HepG2 (cell line): ENCODE results near the gene ARL4D. TPM values are rescaled to one million over a fixed set of nuclear protein-coding genes. Genes with fewer than 3 reads are reported as not detected.

Experiments
- ATAC-seq: fragments of 200-7000 bp; cut with Tn5 transposase; 3 replicates; pipeline ENCODE4 v1.9.1; 2020; ENCODE audit warnings: mild to moderate bottlenecking, moderate library complexity
- BruUV-seq: library from RNA; stranded (reverse); fragments of 400-500 nt; replicated peaks from 2 replicates; lab custom pipeline; 2021; lab: Mats Ljungman, UMichigan
- CTCF ChIA-PET: fragments of 300-600 bp; formaldehyde crosslinking; extraction: SDS; loops from one replicate; lab custom pipeline; 2021; ENCODE audit warnings: low total read pairs, inconsistent platforms, low intra/inter-chr PET ratio; lab: Yijun Ruan, JAX
- POLR2A ChIA-PET: fragments of 350-600 bp; sonication (Branson Sonifier 250); formaldehyde crosslinking; loops from one replicate; lab custom pipeline; 2020; ENCODE audit warnings: antibody characterized with exemption, inconsistent platforms; lab: Yijun Ruan, JAX
- DNase-seq: peaks from one replicate; pipeline ENCODE4 v3.0.0-alpha.2; 2015; ENCODE audit warnings: low spot score
- FAIRE-seq: peaks from 3 replicates; lab custom pipeline; 2011; peaks lifted over from hg19 to GRCh38; lab: Jason Lieb, UNC
- H2AFZ ChIP-seq: one replicate; pipeline ENCODE4 v1.6.1; 2011; ENCODE audit warnings: low read length, inconsistent platforms
- H3K27ac ChIP-seq: fragments of 300-600 bp; 3 replicates; pipeline ENCODE4 v1.8.0; 2011; ENCODE audit warnings: mixed run types, mild to moderate bottlenecking, mixed read lengths, low read length, inconsistent platforms; ENCODE audit not compliant: insufficient read depth; ENCODE audit errors: extremely low read length
- H3K27me3 ChIP-seq, 2 experiments: fragments of 200-600 bp in 1 of 2; 2 replicates in 1 of 2; 3 replicates in 1 of 2; pipeline versions ENCODE4 v1.6.0 to v1.8.0; 2011; ENCODE audit warnings: low read length in 2 of 2, mild to moderate bottlenecking in 2 of 2, moderate library complexity in 2 of 2, inconsistent platforms in 1 of 2; ENCODE audit not compliant: insufficient read depth in 2 of 2, control insufficient read depth in 1 of 2
- H3K36me3 ChIP-seq, 2 experiments: fragments of 200-600 bp in 1 of 2; replicated peaks in 1 of 2; 2 replicates in 1 of 2; 3 replicates in 1 of 2; pipeline versions ENCODE4 v1.5.1 to v1.8.0; 2011; ENCODE audit warnings: low read length in 2 of 2, inconsistent platforms in 1 of 2; ENCODE audit not compliant: insufficient read depth in 2 of 2, control insufficient read depth in 1 of 2
- H3K4me1 ChIP-seq: 2 replicates; pipeline ENCODE4 v1.5.1; 2012; ENCODE audit warnings: low read length, inconsistent platforms; ENCODE audit not compliant: insufficient read depth
- H3K4me2 ChIP-seq: 2 replicates; pipeline ENCODE4 v1.6.0; 2011; ENCODE audit warnings: low read depth, low read length, inconsistent platforms
- H3K4me3 ChIP-seq, 3 experiments: fragments of 200-600 bp in 1 of 3; sonication (generic), shearing (Covaris generic) in 1 of 3; replicated peaks in 1 of 3; 2 replicates each; pipeline ENCODE4 v1.5.1; 2011 to 2016; ENCODE audit warnings: low read length in 3 of 3, inconsistent platforms in 2 of 3, low read depth in 2 of 3, mild to moderate bottlenecking in 2 of 3, control low read depth in 1 of 3, mixed read lengths in 1 of 3; ENCODE audit not compliant: insufficient read depth in 1 of 3
- H3K79me2 ChIP-seq: one replicate; pipeline ENCODE4 v1.6.1; 2011; ENCODE audit warnings: low read length, inconsistent platforms; ENCODE audit not compliant: insufficient read depth
- H3K9ac ChIP-seq: 2 replicates; pipeline ENCODE4 v1.6.0; 2011; ENCODE audit warnings: mild to moderate bottlenecking, low read depth, low read length, inconsistent platforms; ENCODE audit not compliant: insufficient read depth
- H3K9me3 ChIP-seq: 2 replicates; pipeline ENCODE4 v1.5.1; 2012; ENCODE audit warnings: mild to moderate bottlenecking, low read length
- H4K20me1 ChIP-seq: 2 replicates; pipeline ENCODE4 v1.6.0; 2011; ENCODE audit warnings: inconsistent platforms, mild to moderate bottlenecking, low read length, moderate library complexity; ENCODE audit not compliant: insufficient read depth
- CC2D1A ChIP-seq: sonication (generic); formaldehyde crosslinking; IDR thresholded peaks from 2 replicates; pipeline ENCODE4 v1.8.1; 2023; ENCODE audit warnings: mild to moderate bottlenecking, missing genetic modification reagents
- DR1 ChIP-seq: sonication (generic); formaldehyde crosslinking; IDR thresholded peaks from 2 replicates; pipeline ENCODE4 v1.8.0; 2021; ENCODE audit warnings: mild to moderate bottlenecking, missing genetic modification reagents, inconsistent platforms
- FOXP4 ChIP-seq: sonication (generic); formaldehyde crosslinking; IDR thresholded peaks from 2 replicates; pipeline ENCODE4 v1.4.0; 2020; ENCODE audit warnings: missing genetic modification reagents
- GFI1 ChIP-seq: sonication (generic); formaldehyde crosslinking; IDR thresholded peaks from 2 replicates; pipeline ENCODE4 v1.5.0; 2020; ENCODE audit warnings: missing genetic modification reagents, mild to moderate bottlenecking, borderline replicate concordance
- KLF11 ChIP-seq: IDR thresholded peaks from 2 replicates; pipeline ENCODE4 v1.6.1; 2016; ENCODE audit warnings: missing compliant biosample characterization
- MAFK ChIP-seq, 2 experiments: IDR thresholded peaks in 1 of 2; conservative IDR thresholded peaks in 1 of 2; 2 replicates each; pipeline ENCODE4 v1.6.1; 2011; ENCODE audit warnings: improper control_type of control experiment in 2 of 2, low read length in 2 of 2
- MED8 ChIP-seq: sonication (generic); formaldehyde crosslinking; IDR thresholded peaks from 2 replicates; pipeline ENCODE4 v1.8.1; 2023; ENCODE audit warnings: mild to moderate bottlenecking, missing genetic modification reagents; ENCODE audit not compliant: insufficient replicate concordance
- MEF2D ChIP-seq: sonication (generic); formaldehyde crosslinking; IDR thresholded peaks from 2 replicates; pipeline ENCODE4 v1.5.1; 2020; ENCODE audit warnings: mild to moderate bottlenecking, missing genetic modification reagents
- NR2F6 ChIP-seq, 2 experiments: IDR thresholded peaks; 2 replicates each; pipeline ENCODE4 v1.6.1; 2016; ENCODE audit warnings: antibody characterized with exemption in 1 of 2, mild to moderate bottlenecking in 1 of 2
- SMAD3 ChIP-seq: sonication (generic); formaldehyde crosslinking; IDR thresholded peaks from 2 replicates; pipeline ENCODE4 v1.4.0; 2020; ENCODE audit warnings: missing genetic modification reagents
- ZNF256 ChIP-seq: sonication (generic); formaldehyde crosslinking; conservative IDR thresholded peaks from 2 replicates; pipeline ENCODE4 v1.4.0; 2020; ENCODE audit warnings: missing genetic modification reagents
- WGBS: methylation state at CpG from one replicate; pipeline ENCODE4 v1.1.6; 2017; ENCODE audit warnings: low lambda C conversion rate; 5-methylcytosine and 5-hydroxymethylcytosine counted together
- in situ Hi-C: cut with HindIII; loops from 2 replicates; pipeline ENCODE4 v1.10.0; 2017; ENCODE audit warnings: low pct_unique_long_range_greater_than_20kb; ENCODE audit not compliant: extremely low pct_ligation_motif_present
- intact Hi-C: fragments of 100-400 bp; cut with micrococcal nuclease; formaldehyde crosslinking; loops from one replicate; pipeline ENCODE4 v1.10.0; 2022; ENCODE audit not compliant: unreplicated experiment
- polyA plus RNA-seq, 8 experiments: library from polyadenylated mRNA; depleted of rRNA in 3 of 8; stranded (reverse) in 7 of 8; unstranded in 1 of 8; fragments of >200 nt; fragmentation: Illumina TruSeq in 4 of 8; extraction: Trizol in 4 of 8; gene quantifications; 2 replicates each; pipeline versions ENCODE4 v1.2.1 to v1.2.3, GENCODE V29; 2011 to 2016; ENCODE audit warnings: low read depth in 4 of 8, missing spikeins in 1 of 8, mixed read lengths in 1 of 8; ENCODE audit not compliant: insufficient read depth in 1 of 8
- total RNA-seq, 5 experiments: library from RNA; depleted of rRNA; stranded (reverse); fragments of >200 nt; fragmentation: Illumina TruSeq; extraction: Trizol; gene quantifications; 2 replicates each; pipeline ENCODE4 v1.2.3, GENCODE V29; 2016; ENCODE audit warnings: low read depth in 1 of 5
- TF ChIP-seq, protein P1 (sequence below): sonication (generic); formaldehyde crosslinking; IDR thresholded peaks from 2 replicates; pipeline ENCODE4 v1.8.1; 2023; ENCODE audit warnings: mild to moderate bottlenecking, moderate library complexity, missing genetic modification reagents
- TF ChIP-seq, protein P2 (sequence below): IDR thresholded peaks from 2 replicates; pipeline ENCODE4 v1.6.1; 2018; ENCODE audit warnings: missing genetic modification reagents, mild to moderate bottlenecking, missing compliant biosample characterization
- TF ChIP-seq, protein P3 (sequence below): sonication (generic); formaldehyde crosslinking; IDR thresholded peaks from 2 replicates; pipeline ENCODE4 v1.5.1; 2020; ENCODE audit warnings: missing genetic modification reagents, mild to moderate bottlenecking, borderline replicate concordance
- TF ChIP-seq, protein P4 (sequence below): sonication (generic); formaldehyde crosslinking; IDR thresholded peaks from 2 replicates; pipeline ENCODE4 v1.8.0; 2022; ENCODE audit warnings: missing genetic modification reagents, mild to moderate bottlenecking, borderline replicate concordance

ARL4D gene
- total and polyA plus RNA-seq, 2 of the 13 experiments (the other 11 are each of a cell fraction or from before 2014, with no cell fraction given) = 9.0 to 25.9 TPM

GRCh38 chr17:43367737-43368242, 31.0 kb upstream of the ARL4D start:
- peak; percentile 18 for FAIRE-seq
- TF ChIP-seq ZNF256 (CRISPR knock-in tag) = no peak
- TF ChIP-seq CC2D1A = 0 out of 2 replicates have a peak, but pooled peaks have one; percentile 79
- peak; percentile 35; the same call in 1 of the 2 replicates for TF ChIP-seq FOXP4 (CRISPR knock-in tag)
- TF ChIP-seq, protein P1, sequence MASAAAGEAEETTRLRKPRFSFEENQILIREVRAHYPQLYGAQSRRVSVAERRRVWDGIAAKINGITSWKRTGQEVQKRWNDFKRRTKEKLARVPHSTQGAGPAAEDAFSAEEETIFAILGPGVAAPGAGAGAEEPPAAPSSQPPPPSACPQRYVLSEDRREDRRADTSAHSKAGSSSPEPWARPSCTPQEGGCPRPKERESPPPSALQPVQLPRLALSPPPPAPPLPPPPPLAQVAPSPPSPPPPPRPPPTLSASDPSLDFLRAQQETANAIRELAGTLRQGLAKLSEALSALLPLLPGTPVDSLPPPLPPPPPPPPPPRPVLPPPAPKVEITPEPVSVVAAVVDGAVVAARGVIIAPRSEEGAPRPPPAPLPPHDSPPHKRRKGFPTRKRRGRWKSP (CRISPR knock-in tag) = peak; percentile 47; the same call in 1 of the 2 replicates
- TF ChIP-seq GFI1 (CRISPR knock-in tag) = peak; percentile 48
- TF ChIP-seq MAFK (conservative IDR thresholded peaks at IDR 0.05 in 1 of 2, IDR thresholded peaks at IDR 0.05 in 1 of 2; ENCODE audit: low read length in 2 of 2) = no peak
- TF ChIP-seq, protein P2, sequence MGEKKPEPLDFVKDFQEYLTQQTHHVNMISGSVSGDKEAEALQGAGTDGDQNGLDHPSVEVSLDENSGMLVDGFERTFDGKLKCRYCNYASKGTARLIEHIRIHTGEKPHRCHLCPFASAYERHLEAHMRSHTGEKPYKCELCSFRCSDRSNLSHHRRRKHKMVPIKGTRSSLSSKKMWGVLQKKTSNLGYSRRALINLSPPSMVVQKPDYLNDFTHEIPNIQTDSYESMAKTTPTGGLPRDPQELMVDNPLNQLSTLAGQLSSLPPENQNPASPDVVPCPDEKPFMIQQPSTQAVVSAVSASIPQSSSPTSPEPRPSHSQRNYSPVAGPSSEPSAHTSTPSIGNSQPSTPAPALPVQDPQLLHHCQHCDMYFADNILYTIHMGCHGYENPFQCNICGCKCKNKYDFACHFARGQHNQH = peak; percentile 55; the same call in 1 of the 2 replicates
- TF ChIP-seq KLF11 (CRISPR knock-in tag) = peak; percentile 25
- TF ChIP-seq MED8 = peak; percentile 99
- TF ChIP-seq SMAD3 = peak; percentile 98
- peak; percentile 87 for TF ChIP-seq DR1 (CRISPR knock-in tag)
- TF ChIP-seq, protein P3, sequence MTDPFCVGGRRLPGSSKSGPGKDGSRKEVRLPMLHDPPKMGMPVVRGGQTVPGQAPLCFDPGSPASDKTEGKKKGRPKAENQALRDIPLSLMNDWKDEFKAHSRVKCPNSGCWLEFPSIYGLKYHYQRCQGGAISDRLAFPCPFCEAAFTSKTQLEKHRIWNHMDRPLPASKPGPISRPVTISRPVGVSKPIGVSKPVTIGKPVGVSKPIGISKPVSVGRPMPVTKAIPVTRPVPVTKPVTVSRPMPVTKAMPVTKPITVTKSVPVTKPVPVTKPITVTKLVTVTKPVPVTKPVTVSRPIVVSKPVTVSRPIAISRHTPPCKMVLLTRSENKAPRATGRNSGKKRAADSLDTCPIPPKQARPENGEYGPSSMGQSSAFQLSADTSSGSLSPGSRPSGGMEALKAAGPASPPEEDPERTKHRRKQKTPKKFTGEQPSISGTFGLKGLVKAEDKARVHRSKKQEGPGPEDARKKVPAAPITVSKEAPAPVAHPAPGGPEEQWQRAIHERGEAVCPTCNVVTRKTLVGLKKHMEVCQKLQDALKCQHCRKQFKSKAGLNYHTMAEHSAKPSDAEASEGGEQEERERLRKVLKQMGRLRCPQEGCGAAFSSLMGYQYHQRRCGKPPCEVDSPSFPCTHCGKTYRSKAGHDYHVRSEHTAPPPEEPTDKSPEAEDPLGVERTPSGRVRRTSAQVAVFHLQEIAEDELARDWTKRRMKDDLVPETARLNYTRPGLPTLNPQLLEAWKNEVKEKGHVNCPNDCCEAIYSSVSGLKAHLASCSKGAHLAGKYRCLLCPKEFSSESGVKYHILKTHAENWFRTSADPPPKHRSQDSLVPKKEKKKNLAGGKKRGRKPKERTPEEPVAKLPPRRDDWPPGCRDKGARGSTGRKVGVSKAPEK (CRISPR knock-in tag) = no peak
- peak; percentile 1 for TF ChIP-seq MEF2D (CRISPR knock-in tag)
- TF ChIP-seq, protein P4, sequence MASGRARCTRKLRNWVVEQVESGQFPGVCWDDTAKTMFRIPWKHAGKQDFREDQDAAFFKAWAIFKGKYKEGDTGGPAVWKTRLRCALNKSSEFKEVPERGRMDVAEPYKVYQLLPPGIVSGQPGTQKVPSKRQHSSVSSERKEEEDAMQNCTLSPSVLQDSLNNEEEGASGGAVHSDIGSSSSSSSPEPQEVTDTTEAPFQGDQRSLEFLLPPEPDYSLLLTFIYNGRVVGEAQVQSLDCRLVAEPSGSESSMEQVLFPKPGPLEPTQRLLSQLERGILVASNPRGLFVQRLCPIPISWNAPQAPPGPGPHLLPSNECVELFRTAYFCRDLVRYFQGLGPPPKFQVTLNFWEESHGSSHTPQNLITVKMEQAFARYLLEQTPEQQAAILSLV (CRISPR knock-in tag) = no peak
- peak; percentile 49 for TF ChIP-seq NR2F6 (IDR thresholded peaks at IDR 0.05)
- no peak for TF ChIP-seq NR2F6 (CRISPR knock-in tag; IDR thresholded peaks at IDR 0.05)

More at GRCh38 chr17:43367737-43368242, 31.0 kb upstream of the ARL4D start:
- no TSS peak for BruUV-seq
- Histone ChIP-seq H3K79me2 (peaks cover 19% of the 10 kb centered on the region), H3K9ac (peak overlapping the region; percentile 88), H3K27ac (peak overlapping the region; percentile 95), H3K4me3 (peak overlapping the region; percentile 43 to 73 (median 58); a peak in 4 of 6 replicates), H2AFZ (no peak overlapping the region), H4K20me1 (no peaks in the 10 kb centered on the region), H3K4me2 (peak overlapping the region; percentile 91), H3K27me3 (no peaks in the 10 kb centered on the region; a peak in 1 of 5 replicates), H3K4me1 (peaks cover 73% of the 10 kb centered on the region), H3K9me3 (no peaks in the 10 kb centered on the region), H3K36me3 (no peaks in the 10 kb centered on the region)
- intact Hi-C loops (loop anchor here (1.0 kb wide), 1 partner anchor 116 kb away; the partner anchor contains the start of gene DHX8), in situ Hi-C loops (no loop called here)
- ChIA-PET POLR2A (interaction anchor here (0.6 to 7.9 kb wide), 72 partner anchors 7 to 702 kb away, joined by 3 to 386 read pairs (median 5); partner anchors contain the start of genes ARL4D, DHX8, DUSP3 and ETV4), CTCF (interaction anchor here (1.9 to 2.9 kb wide), 2 partner anchors 22 to 115 kb away, joined by 11 to 14 read pairs; partner anchors contain the start of gene DHX8)
- DNase-seq = peak; percentile 91
- peak; percentile 37 for ATAC-seq
- 16% methylated on average over 11 of the region's 11 CpGs for WGBS
